Colonic mucosa (tissue), 4 donors: ENCODE results near the gene C9orf40. TPM values are rescaled to one million over a fixed set of nuclear protein-coding genes. Genes with fewer than 3 reads are reported as not detected.

Source experiments
- DNase-seq: peaks from one replicate; pipeline ENCODE4 v3.0.0-alpha.2; 2020
- H3K27ac ChIP-seq: fragments of 200-600 bp; one replicate; pipeline ENCODE4 v1.8.0; 2021
- H3K27me3 ChIP-seq: fragments of 200-600 bp; one replicate; pipeline ENCODE4 v1.8.0; 2021
- H3K36me3 ChIP-seq: fragments of 200-600 bp; one replicate; pipeline ENCODE4 v1.8.0; 2021
- H3K4me1 ChIP-seq: fragments of 200-600 bp; one replicate; pipeline ENCODE4 v1.8.0; 2021; ENCODE audit warnings: mild to moderate bottlenecking
- H3K4me3 ChIP-seq: fragments of 200-600 bp; one replicate; pipeline ENCODE4 v1.8.0; 2021
- H3K9ac ChIP-seq, 2 donors: one replicate each; pipeline ENCODE4 v1.7.0; 2013; ENCODE audit warnings: control low read depth in 2 of 2, low read depth in 2 of 2, low read length in 2 of 2
- H3K9me3 ChIP-seq: fragments of 200-600 bp; one replicate; pipeline ENCODE4 v1.8.0; 2021
- CTCF ChIP-seq: fragments of 200-600 bp; IDR thresholded peaks from one replicate; pipeline ENCODE4 v1.8.0; 2022; ENCODE audit warnings: antibody characterized with exemption, mild to moderate bottlenecking
- intact Hi-C: fragments of 100-400 bp; cut with DNase I; formaldehyde crosslinking; loops from one replicate; pipeline ENCODE4 v1.14.1; 2022
- total RNA-seq, 2 donors: library from RNA; stranded (reverse); fragmentation: NEBNext Ultra II Directional in 1 of 2; extraction: Animal tissue kit (Norgen Biotek cat#: 25700) in 1 of 2; gene quantifications; one replicate each; pipeline ENCODE4 v1.2.1, GENCODE V29; 2021
- donor health status: healthy.
- donor health status: DM: no; HTN: no; CAD: no.
- donor health status: DM: no; HTN: no; CAD: no.

C9orf40 gene
- total RNA-seq, 2 donors from 2014 or later, result 14.4 to 21.9 TPM

- intact Hi-C loops, result no loop called here
- H3K27ac ChIP-seq, result no peak overlapping the region
- H3K4me3 ChIP-seq, result no peak overlapping the region
- H3K36me3 ChIP-seq, result no peaks in the 10 kb centered on the region
- peak; percentile 29 for DNase-seq
- H3K27me3 ChIP-seq, result no peaks in the 10 kb centered on the region
- no peak for TF ChIP-seq CTCF
- H3K9ac ChIP-seq, result no peak overlapping the region
- no peaks in the 10 kb centered on the region for H3K9me3 ChIP-seq
- H3K4me1 ChIP-seq, result no peaks in the 10 kb centered on the region
Observed at GRCh38 chr9:74908665-74909064, 44.0 kb downstream of the C9orf40 start.

GRCh38 chr9:74907085-74907484, 45.6 kb downstream of the C9orf40 start:
- no peak for TF ChIP-seq CTCF
- Histone ChIP-seq H3K4me3 (no peak overlapping the region), H3K9me3 (no peaks in the 10 kb centered on the region), H3K36me3 (no peaks in the 10 kb centered on the region), H3K27me3 (no peaks in the 10 kb centered on the region), H3K27ac (no peak overlapping the region), H3K9ac (no peak overlapping the region), H3K4me1 (no peaks in the 10 kb centered on the region)
- intact Hi-C loops, result no loop called here
- DNase-seq, result no peak

GRCh38 chr9:74901001-74901400, 51.7 kb downstream of the C9orf40 start:
- DNase-seq, result no peak
- Histone ChIP-seq H3K27me3 (no peaks in the 10 kb centered on the region), H3K9ac (no peak overlapping the region), H3K4me1 (no peaks in the 10 kb centered on the region), H3K4me3 (no peak overlapping the region), H3K9me3 (no peaks in the 10 kb centered on the region), H3K36me3 (no peaks in the 10 kb centered on the region), H3K27ac (no peak overlapping the region)
- intact Hi-C loops, result no loop called here
- TF ChIP-seq CTCF, result no peak

Other genes with a start within 250 kb of the C9orf40 start
- 10 to 100 TPM; 15.1 to 44.1 TPM for gene TRPM6, start 65.0 kb downstream of the C9orf40 start, total RNA-seq
- gene CARNMT1, start 75.4 kb upstream of the C9orf40 start, total RNA-seq, result 10 to 100 TPM; 21.6 to 22.9 TPM
- gene NMRK1, start 135.2 kb upstream of the C9orf40 start, total RNA-seq, result 10 to 100 TPM; 21.3 to 24.6 TPM
- gene OSTF1, start 135.6 kb upstream of the C9orf40 start, total RNA-seq, result 10 to 100 TPM; 57.4 to 85.7 TPM